Lung (tissue), 12 donors: ENCODE data around the gene UNC5B. TPM values are rescaled to one million over a fixed set of nuclear protein-coding genes. Genes with fewer than 3 reads are reported as not detected.

Source experiments
- ATAC-seq: fragments of 200-7000 bp; cut with Tn5 transposase; one replicate; pipeline ENCODE4 v1.9.1; 2020; ENCODE audit warnings: moderate number of reproducible peaks; ENCODE audit not compliant: insufficient read depth, low FRiP score
- DNase-seq, 3 donors: peaks; one replicate each; pipeline ENCODE4 v3.0.0-alpha.2; 2013 to 2017
- H3K27ac ChIP-seq, 2 donors: one replicate each; pipeline ENCODE4 v1.5.1; 2013; ENCODE audit warnings: mild to moderate bottlenecking in 2 of 2, moderate library complexity in 2 of 2, control low read depth in 1 of 2, inconsistent platforms in 1 of 2, low read depth in 1 of 2, low read length in 1 of 2
- H3K27me3 ChIP-seq, 3 donors: one replicate each; pipeline ENCODE4 v1.5.1; 2013; ENCODE audit warnings: low read length in 2 of 3; ENCODE audit not compliant: control insufficient read depth in 3 of 3, insufficient read depth in 3 of 3
- H3K36me3 ChIP-seq, 4 donors: one replicate each; pipeline ENCODE4 v1.5.1; 2013; ENCODE audit warnings: low read length in 4 of 4, mild to moderate bottlenecking in 1 of 4, moderate library complexity in 1 of 4; ENCODE audit not compliant: control insufficient read depth in 4 of 4, insufficient read depth in 4 of 4
- H3K4me1 ChIP-seq, 5 donors: one replicate each; pipeline ENCODE4 v1.5.1; 2013; ENCODE audit warnings: low read length in 5 of 5, mild to moderate bottlenecking in 2 of 5, moderate library complexity in 1 of 5; ENCODE audit not compliant: control insufficient read depth in 5 of 5, insufficient read depth in 5 of 5
- H3K4me3 ChIP-seq: one replicate; pipeline ENCODE4 v1.5.1; 2013; ENCODE audit warnings: mild to moderate bottlenecking, control low read depth, moderate library complexity
- H3K9ac ChIP-seq, 2 donors: one replicate each; pipeline ENCODE4 v1.5.1; 2013; ENCODE audit warnings: low read length in 2 of 2, control low read depth in 1 of 2; ENCODE audit not compliant: insufficient read depth in 1 of 2
- H3K9me3 ChIP-seq, 4 donors: one replicate each; pipeline ENCODE4 v1.5.1; 2013; ENCODE audit warnings: low read length in 3 of 4, mild to moderate bottlenecking in 1 of 4, moderate library complexity in 1 of 4; ENCODE audit not compliant: control insufficient read depth in 4 of 4, insufficient read depth in 3 of 4
- WGBS, 2 donors: extraction: QIAGEN DNeasy Blood & Tissue Kit; methylation state at CpG; one replicate each; pipeline ENCODE4 v1.1.7; 2013; 5-methylcytosine and 5-hydroxymethylcytosine counted together
- polyA plus RNA-seq, 2 donors: library from polyadenylated mRNA; stranded (reverse); fragments of 200-250 nt; gene quantifications; one replicate each; pipeline ENCODE4 v1.2.1, GENCODE V29; 2013
- total RNA-seq, 2 donors: library from RNA; depleted of rRNA in 1 of 2; stranded (reverse); fragments of >200 nt in 1 of 2; gene quantifications; one replicate each; pipeline ENCODE4 v1.2.1, GENCODE V29; 2014 to 2021
- TF ChIP-seq, protein P1 (sequence below): IDR thresholded peaks from 2 replicates; pipeline ENCODE4 v1.5.1; 2012; ENCODE audit warnings: mild to moderate bottlenecking; ENCODE audit errors: control extremely low read depth, extremely low read depth
- donor health status: control.
- donor health status: control.
- donor health status: Bipolar disorder and iron deficiency.
- donor health status: healthy.
- donor health status: DM: yes; HTN: yes; CAD: no.

The UNC5B gene
- total and polyA plus RNA-seq, 4 donors: 4.4 to 23.8 (median 8.3) TPM

DNA sequence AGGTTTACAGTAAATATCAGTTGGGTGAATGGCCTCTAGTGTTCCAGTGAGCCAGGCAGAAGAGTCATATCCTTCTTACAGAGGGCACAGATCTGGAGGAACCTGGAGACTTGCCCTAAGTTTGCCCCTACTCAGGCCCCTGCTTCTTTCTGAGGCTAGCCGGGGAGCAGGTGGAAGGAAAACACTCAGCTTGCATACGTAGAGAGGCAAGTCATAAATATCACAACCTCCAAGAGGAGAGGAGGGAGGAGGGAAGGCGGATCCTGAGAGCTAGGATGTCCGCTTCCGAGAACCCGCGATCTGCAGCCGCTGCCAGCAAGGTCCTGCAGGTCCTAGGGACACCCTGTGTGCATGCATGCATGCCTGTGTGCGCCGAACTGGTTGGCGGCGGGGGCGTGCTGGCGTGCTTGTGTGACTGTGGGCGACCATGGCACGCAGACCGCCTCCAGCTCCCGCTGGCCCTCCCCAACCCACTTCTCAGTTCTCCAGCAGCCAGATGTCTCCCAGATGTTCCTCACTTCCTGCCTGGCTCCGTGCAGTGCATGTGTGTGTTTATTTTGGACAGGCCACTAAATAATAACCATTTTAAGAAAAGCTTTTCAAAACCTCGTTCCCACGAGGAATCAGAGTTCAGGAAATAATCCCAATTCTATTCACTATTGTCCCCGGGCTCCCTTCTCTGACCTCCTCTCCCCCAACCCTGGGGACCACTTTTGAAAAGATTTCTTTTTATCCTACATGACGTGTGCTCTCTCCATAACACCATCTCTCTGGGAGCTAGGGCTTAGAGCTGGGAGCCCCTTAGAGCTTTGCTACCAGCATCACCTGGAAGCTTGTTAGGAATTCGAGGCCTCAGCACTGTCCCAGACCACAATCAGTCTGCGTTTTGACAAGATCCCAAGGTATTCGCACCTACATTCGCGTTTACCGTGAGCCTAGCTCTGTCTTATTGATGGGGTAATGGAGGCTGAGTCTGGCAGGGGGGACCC is 32.4 kb downstream of the UNC5B start:
- Histone ChIP-seq H3K27me3 (no peaks in the 10 kb centered on the region), H3K9ac (peak overlapping the region in 1 of 2 donors; percentile 54), H3K4me3 (no peak overlapping the region), H3K4me1 (peaks cover 16 to 82% (median 53%) of the 10 kb centered on the region in 5 donors), H3K9me3 (no peaks in the 10 kb centered on the region), H3K36me3 (no peaks in the 10 kb centered on the region), H3K27ac (peak overlapping the region; percentile 24 to 73)
- WGBS, 2 donors: 28 to 34% methylated on average over 29 of the region's 29 CpGs
- DNase-seq: peak; percentile 92 to 98 (median 96)
- TF ChIP-seq, protein P1, sequence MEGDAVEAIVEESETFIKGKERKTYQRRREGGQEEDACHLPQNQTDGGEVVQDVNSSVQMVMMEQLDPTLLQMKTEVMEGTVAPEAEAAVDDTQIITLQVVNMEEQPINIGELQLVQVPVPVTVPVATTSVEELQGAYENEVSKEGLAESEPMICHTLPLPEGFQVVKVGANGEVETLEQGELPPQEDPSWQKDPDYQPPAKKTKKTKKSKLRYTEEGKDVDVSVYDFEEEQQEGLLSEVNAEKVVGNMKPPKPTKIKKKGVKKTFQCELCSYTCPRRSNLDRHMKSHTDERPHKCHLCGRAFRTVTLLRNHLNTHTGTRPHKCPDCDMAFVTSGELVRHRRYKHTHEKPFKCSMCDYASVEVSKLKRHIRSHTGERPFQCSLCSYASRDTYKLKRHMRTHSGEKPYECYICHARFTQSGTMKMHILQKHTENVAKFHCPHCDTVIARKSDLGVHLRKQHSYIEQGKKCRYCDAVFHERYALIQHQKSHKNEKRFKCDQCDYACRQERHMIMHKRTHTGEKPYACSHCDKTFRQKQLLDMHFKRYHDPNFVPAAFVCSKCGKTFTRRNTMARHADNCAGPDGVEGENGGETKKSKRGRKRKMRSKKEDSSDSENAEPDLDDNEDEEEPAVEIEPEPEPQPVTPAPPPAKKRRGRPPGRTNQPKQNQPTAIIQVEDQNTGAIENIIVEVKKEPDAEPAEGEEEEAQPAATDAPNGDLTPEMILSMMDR: no peak
- peak; percentile 22 for ATAC-seq

DNA sequence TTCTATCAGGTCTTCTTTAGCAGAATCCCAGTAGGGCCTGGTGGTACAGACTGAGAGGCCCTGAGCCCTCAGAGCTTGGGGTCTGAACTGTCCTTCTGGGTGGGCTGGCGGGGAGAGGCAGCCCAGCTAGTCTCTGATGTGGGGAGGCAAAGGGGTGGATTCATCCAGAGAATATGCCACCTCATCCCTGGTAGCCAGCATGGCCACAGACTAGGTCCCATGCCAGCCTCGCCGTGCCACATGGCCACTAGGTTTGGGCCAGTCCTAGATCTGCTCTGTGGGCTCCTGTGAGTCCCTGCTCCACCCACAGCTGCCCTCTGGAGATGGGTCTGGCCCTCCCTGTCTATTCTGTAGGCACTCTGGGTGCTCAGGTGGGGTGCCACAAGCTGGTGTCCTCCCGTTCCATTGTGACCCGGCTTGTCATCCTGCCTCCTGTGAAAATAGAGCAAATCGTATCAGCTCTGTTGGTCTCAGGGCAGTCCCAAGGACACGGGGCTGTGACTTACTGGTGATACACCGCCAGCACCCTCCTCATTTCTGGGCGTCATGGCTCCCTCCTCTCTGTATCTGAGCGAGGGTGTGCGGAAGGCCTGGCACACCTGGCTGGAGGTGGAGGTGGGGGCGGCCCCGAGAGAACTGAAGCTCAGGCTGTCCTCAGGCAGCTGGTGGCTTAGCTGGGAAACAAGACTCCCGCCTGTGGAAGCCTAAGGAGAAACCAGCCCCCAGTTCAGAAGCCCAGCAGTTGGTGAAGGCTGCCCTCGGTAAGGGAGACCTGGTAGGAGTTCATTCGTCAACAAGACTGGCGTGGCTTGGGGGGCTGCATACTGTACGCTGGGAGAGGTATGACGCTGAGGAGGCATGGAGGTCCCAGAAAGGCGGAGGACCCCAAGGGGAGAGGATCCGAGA is 33.3 kb downstream of the UNC5B start:
- H3K4me1 ChIP-seq: peaks cover 16 to 77% (median 45%) of the 10 kb centered on the region in 5 donors
- H3K27me3 ChIP-seq: no peaks in the 10 kb centered on the region
- ATAC-seq (no peak), DNase-seq (no peak)
- H3K36me3 ChIP-seq: no peaks in the 10 kb centered on the region
- WGBS, 2 donors: 94 to 95% methylated on average over 21 of the region's 21 CpGs
- no peak overlapping the region for H3K4me3 ChIP-seq
- TF ChIP-seq, protein P1: no peak
- H3K9me3 ChIP-seq: no peaks in the 10 kb centered on the region
- peak overlapping the region in 1 of 2 donors; percentile 54 for H3K9ac ChIP-seq
- H3K27ac ChIP-seq: peak overlapping the region; percentile 24 to 73

DNA sequence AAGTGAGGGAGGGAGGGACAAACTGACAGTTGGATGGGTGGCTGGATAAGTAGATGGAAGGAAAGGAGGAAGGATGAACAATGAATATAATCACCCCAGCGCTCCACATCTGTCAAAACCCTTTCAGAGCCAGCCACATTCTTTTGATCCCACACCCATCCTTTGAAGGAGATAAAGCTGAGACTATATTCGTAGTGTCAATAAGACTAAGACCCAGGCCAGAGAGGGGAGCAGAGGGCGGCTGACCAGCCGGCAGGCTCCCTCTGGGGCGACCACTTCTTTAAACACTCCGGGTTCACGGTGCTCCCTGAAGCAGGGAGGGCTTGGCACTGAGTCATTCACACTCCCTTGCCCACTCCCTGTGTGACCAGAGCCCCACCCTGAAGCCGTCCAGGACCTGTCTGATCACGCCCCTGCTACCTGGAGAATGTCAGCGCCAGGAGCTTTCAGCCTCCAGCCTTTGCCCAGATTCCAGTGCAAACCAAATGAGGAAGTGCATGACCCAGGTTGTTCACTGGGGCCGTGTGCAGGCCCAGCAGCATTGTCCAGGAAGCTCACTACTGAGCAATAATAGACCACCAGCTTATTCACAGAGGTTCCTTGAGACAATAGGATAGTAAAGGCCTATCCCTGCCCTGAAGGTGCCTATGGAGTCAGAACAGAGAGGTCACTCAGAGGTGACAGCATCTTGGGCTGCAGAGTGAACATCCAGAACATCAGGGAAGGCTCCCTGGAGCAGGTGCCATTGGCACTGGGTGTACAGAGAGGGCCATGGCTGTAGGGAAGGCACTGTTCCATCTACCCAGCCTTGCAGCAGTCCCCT is 34.4 kb downstream of the UNC5B start:
- 41 to 43% methylated on average over 11 of the region's 11 CpGs for WGBS, 2 donors
- Histone ChIP-seq H3K36me3 (no peaks in the 10 kb centered on the region), H3K9me3 (no peaks in the 10 kb centered on the region), H3K9ac (peak overlapping the region in 1 of 2 donors; percentile 51), H3K4me1 (peaks cover 16 to 70% (median 41%) of the 10 kb centered on the region in 5 donors), H3K4me3 (no peak overlapping the region), H3K27ac (no peak overlapping the region), H3K27me3 (no peaks in the 10 kb centered on the region)
- no peak for DNase-seq
- ATAC-seq: no peak
- TF ChIP-seq, protein P1: no peak
